HG03280 (cell line): Measurements from ENCODE around the gene JTB.

ENCODE experiments used
- ATAC-seq: cut with Tn5 transposase; IDR thresholded peaks from one replicate; pipeline ENCODE4 v1.9.1; 2021; ENCODE audit warnings: mild to moderate bottlenecking, moderate library complexity; ENCODE audit not compliant: unreplicated experiment

The JTB gene

DNA sequence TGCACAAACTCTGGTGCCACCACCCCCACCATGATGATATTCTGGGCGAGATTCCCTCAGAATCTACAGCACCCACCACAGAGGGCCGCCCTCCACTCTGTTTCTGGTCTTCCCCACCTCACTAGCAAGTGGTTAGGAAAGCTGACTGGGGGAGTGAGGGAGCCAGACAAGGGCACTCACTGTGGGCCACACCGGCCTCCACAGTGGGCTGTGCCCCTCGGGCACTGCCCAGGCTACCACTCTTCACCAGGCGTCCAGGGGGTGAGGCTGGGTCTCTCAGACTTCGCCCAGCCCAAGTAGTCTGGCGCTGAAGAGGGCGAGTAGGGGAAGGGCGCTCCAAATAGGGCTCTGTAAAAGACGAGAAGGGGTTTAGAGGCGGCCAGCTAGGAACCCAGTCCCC, 43.5 kb downstream of the JTB start:
- ATAC-seq: no peak

DNA sequence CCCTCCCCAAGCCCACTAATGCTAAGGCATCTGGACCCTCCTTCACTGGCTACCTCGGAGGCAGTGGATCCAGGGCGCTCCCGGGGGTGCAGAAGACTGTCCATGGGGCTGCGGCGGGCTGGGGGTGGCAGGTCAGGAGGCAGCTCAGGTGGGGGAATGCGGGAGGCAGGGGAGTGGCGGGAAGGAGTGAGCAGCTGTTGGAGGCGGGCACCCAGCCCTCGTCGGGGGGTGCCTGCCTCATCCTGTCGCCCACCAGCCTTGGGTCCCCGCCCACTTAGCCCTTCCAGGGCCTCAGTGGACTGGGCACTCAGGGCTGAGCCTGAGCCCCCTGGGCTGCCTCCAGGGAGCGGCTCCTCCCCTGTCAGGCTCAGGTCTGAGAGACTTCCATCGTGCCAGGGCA, 44.0 kb downstream of the JTB start:
- ATAC-seq: no peak

DNA sequence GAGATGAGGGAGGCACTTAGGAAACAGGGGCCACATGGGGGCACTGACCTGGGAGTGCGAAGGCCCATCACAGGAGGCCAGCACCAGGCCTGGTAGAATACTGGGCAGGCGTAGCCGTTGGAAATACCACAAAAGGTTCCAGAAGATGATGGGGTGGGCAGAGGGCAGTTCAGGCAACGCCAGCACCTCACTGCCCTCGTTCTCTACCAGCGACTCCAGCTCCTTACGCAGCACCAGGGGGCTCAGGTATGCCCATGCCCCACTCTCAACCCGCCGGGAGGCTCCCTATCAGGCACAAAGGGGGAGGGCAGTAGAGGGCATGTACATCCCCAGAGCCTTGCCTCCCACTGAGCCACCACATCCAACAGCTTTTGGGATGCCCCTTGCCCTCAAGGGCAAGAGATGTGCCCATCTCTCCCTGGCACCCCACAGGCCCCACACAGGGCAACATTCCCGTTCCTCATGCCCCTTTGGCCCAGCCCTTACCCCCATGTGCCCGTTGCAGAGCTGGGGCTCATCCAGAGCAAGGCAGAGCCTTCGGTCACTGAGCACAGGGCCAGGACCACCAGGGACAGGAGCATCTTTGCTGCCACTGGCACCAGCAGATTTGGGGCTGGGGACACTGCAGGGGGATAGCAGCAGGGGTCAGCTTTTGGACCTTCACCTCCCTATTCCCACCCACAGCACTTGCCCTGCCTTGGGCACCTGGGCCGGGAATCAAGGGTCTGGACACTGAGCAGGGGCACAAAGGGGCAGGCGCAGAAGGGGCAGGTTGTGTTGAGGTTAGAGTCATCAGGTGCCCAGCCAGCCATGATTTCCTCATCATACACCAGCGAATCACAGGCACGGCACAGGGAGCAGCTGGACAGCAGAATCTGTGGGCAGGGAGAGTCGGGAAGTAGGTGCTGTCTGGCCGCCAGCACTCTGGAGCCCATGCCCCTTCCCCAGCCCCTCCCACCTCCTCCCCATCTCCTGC, 45.0 kb downstream of the JTB start:
- ATAC-seq: no peak

DNA sequence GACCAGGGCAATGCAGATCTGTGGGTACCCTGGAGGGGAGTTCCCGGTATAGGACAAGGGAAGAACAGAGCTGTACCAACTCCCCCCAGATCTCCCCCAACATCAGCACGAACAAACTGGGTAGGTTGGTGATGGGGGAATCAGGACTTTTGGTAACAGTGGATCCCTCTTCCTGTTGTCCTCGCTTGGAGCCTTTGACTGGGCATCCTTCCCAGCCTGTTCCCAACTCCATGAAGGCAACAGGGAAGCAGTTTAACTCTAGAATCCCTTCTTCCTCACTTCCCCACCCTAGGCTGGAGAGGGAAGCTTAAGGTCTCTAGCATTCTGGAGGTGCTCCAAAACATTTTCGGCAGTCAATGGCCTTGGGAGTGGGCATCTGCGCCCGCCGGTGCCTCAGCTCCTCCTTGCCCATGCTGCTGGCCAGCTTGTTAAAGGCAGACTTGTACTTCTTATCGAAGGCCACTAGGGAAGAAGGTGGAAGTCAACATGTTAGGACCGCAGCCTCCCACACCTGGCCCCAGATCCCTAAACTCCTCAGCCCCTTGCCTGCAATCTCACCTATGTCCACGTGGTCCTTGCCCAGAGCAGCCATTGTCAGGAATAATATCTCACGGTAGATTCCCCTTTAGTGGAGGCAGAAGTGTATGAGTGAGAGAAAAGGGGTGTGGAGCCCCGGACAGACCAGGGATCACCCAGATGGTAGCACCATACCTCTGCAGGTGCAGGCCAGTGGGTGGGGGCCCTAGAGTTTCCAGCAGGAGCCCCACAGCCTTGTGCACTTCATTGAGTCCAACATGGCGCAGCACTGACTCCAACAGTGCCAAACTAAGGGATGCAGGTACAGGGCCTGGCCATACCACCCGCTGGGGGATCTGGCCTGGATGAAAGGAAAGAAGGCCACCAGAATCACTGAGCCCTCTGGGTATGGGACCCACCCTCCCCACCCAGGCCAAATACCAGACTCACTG, 47.2 kb downstream of the JTB start:
- no peak for ATAC-seq

DNA sequence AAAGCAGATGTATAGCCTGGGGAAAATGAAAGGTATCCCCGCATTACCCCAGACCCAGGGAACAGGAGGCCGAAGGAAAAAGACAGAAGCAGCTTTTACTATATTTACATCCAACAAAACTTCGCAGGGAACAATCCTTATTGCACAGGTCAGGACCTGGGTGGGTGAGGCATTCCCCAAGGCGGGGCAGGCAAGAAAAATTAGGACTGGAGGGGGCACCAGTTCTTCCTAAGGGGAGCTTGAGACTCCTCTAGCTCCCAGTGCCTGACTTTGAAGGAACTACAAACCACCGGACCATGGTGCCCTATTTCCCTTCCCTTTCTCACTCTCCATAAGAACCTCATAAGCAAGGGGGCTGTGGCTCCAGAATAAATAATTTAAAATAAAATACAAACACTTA, 48.0 kb downstream of the JTB start:
- no peak for ATAC-seq

DNA sequence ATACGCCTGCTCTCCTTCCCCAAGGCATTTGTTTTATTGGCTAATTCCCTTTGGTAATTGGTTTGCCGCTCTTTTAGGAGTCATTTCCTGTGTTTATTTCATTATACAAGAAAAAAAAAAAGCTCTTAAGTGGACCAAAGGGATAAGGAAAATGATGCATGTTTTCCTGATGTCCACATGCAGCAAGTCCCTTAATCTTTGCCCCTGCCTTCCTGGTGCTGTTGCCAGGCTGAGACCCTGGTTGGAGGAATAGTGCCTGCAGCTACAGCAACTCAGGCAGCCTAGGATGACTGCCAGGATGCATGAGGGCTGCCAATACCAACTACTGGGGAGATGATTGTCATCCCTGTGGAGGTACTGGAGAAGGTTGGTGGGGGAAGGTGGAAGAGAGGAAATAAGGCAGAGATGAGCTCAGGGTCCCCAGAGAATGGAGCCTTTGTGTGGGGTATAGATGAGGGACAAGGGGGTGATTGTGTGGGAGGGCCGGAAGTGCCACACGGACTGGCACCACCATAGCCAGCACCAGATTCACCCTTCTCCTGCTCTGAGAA, 48.6 kb downstream of the JTB start:
- no peak for ATAC-seq

DNA sequence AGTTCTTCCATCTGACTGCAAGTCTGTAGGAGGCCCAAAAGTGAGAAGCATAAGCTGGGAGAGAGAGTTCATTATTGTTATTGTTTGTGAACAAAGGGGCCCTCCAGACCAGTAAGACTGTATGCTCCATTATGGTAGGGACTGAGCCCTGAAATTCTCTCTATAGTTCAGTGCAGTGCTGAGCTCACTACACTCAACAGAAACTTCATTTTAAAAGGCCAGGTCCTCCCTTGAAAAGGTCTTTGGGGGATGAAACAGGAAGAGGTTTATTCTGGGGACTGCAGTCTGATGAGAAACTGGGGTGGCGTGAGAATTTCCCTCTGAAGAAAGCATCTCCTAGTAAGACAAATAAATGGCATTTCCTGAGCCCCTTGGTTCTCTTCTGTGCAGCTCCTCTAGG, 49.2 kb downstream of the JTB start:
- ATAC-seq: no peak

DNA sequence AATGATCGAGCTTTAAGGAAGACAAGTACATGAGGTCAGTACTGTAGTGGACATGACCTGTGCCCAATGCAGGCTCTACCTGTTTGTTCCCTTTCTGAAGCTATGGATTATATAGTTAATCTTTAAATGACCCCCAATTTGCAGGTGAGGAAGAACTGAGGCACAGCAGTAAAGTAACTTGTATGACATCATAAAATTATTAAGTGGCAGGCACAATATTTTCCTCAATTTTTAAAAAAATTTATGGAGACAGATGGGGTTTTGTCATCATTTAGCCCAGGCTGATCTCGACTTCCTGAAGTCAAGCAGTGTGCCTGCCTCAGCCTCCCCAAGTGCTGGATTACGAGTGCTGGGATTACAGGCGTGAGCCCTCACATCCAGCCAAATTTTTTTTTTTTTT, 51.1 kb downstream of the JTB start:
- no peak for ATAC-seq
